ENCODE data around the gene TRPM1.
"Not testable (repeated sequence)": the region's sequence is repeated elsewhere in the genome, so short reads cannot be mapped to it uniquely, and the experiment has no call there.

Gene TRPM1

DNA sequence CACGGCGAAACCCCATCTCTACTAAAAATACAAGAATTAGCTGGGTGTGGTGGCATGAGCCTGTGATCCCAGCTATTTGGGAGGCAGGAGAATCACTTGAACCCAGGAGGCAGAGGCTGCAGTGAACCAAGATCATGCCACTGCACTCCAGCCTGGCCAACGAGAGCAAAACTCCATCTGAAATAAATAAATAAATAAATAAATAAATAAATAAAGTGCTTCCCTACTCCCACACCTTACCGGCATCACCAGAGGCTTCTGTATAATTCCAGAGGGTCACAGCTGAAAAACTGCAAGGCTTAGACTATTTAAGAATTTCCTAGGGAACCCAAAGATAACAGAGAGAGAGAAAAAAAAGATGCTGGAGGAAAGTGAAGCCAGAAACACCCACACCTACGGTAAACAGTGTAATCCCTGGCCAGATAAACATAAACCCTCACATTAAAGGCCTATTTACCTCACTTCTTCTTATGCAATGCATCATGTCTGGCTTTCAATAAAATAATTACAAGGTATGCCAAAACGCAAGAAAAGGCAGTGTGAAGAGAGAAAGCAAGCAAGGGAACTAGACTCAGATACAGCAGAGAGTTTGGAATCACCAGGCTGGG is 15.0 kb upstream of the TRPM1 start:
- no peak for DNase-seq

DNA sequence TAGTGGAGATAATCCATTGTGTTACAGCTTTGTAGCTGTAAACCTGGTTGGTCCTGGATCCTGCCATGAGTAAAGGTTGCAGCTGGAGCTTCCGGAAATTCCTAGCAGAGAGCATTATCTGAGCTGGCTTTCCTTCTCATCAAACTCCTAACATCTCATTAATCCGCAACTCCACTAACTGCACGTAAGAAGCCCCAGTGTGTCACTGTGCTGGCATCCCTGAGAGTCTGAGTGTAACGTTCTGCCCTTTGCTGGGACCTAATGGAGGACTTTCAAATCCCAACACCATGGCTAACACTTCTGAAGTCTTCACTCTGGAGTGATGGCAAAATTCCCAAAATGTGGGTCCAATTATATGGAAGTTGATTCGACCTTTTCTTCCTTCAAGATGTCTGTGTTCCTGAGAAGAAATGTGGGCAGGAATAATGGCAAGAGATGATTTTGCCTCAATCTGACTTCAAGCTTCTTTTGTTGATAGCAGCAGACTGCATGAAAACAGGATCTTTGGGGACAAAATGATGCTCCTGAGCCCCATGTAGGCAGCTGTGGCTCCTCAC is 9.6 kb upstream of the TRPM1 start:
- no peak for DNase-seq

- no peak for DNase-seq
Observed at GRCh38 chr15:31108836-31109235, 7.3 kb upstream of the TRPM1 start.

GRCh38 chr15:31106495-31107300 is 5.2 kb upstream of the TRPM1 start:
- no peak for DNase-seq

DNA sequence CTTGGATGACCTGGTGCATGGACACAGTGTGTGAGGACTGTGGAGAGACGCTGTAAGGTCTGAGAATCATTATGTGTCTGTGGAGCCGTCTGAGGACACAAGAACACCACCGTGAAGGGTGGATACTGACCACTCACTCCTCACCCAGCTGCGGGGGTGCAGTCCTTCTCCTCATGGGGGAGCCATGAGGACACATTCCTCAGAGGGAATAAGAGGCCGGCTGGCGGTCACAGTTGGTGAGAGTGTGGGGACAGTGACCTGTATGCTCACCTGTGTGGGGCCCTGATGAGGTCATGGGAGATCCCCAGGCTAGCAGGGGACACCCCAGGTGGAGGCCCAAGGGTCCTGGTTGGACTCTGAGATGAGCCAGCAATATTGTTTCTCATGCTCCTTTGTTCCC is 2.5 kb upstream of the TRPM1 start:
- no peak for DNase-seq

GRCh38 chr15:31102374-31103342 is 1.1 kb upstream of the TRPM1 start:
- DNase-seq, result no peak

- DNase-seq, result no peak
Observed at GRCh38 chr15:31102039-31102321, 455 bp upstream of the TRPM1 start.

- DNase-seq, result no peak
Observed at GRCh38 chr15:31100738-31101137, 787 bp downstream of the TRPM1 start.

- DNase-seq, result no peak
Observed at GRCh38 chr15:31098953-31099740, 2.4 kb downstream of the TRPM1 start.

GRCh38 chr15:31098491-31098917 is 3.0 kb downstream of the TRPM1 start:
- no peak for DNase-seq

DNA sequence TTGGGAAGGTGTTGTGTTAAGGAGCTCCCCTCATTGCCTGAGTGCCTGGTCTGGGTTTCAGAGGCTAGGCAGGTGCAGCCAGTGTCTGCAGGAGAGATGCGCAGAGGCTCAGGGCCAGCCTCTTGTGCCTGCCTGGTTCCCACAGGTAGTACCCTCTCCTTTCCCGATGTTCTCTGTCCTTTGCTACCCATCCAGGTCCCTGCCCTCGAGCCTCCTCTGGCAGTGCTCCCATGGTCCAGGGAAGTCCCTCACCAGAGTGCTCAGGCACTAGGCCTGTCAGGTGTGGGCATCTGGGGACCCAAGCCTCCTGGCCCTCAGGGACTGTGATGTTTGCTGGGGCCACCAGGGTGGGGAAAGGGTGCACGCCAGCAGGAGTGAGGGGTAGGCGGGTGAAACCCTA is 5.0 kb downstream of the TRPM1 start:
- no peak for DNase-seq

- no peak for DNase-seq
Observed at GRCh38 chr15:31091481-31091880, 10.0 kb downstream of the TRPM1 start.

GRCh38 chr15:31090766-31091165 is 10.8 kb downstream of the TRPM1 start:
- DNase-seq, result no peak

- no peak for DNase-seq
Observed at GRCh38 chr15:31089368-31090047, 12.0 kb downstream of the TRPM1 start.

DNA sequence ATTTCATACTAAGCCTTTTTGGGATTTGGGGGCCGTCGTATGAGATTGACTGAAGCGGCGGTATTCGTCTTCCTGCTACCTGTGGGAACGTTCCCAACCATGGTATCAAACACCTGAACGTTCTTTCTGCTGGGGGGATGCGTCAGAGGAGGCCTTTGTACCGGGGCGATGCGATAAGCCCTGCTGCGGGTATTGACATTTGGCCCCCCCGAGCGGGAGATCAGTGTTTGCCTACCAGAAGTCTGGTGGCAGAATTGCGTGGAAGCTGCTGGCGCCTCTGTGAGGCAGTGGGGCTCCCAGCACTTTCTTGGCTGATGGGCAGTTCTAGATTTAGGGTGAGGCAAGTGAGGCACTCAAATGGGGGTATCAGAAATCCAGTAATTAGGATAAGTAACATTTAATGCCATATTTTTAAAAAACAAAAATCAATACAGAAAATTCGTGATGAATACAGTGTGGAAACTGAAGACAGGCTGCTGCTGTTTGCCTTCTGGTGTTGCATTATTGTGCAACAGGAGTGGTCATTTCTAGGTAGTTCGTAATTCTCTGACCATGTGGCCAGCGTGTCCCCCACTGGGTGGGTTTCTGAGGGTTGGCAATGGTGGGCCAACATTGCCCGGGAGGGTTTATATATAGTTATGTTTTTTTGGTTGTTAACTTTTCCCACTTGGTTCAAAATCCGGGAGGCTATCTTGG is 12.7 kb downstream of the TRPM1 start:
- no peak for DNase-seq

- DNase-seq, result not testable (repeated sequence)
Observed at GRCh38 chr15:31088041-31088440, 13.5 kb downstream of the TRPM1 start.

DNA sequence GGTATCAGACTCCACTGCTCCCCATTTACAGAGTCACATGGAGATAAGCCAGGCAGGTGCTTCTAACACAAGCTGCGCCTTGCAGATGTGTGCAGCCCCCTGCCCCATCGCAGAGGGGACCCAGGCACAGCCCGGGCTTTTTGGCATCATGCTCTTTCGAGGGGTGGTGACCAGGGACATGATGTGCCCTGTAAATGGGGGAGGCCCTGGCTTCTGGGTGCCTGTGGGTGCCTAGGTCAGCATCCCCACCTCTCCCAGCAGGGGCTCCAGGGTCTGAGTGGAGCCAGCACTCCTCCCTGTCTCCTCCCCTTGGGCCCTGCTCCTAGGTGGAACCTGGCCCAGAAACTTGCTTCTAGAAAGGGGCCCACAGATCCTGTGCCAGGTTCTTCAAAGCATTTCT is 15.2 kb downstream of the TRPM1 start:
- no peak for DNase-seq

DNA sequence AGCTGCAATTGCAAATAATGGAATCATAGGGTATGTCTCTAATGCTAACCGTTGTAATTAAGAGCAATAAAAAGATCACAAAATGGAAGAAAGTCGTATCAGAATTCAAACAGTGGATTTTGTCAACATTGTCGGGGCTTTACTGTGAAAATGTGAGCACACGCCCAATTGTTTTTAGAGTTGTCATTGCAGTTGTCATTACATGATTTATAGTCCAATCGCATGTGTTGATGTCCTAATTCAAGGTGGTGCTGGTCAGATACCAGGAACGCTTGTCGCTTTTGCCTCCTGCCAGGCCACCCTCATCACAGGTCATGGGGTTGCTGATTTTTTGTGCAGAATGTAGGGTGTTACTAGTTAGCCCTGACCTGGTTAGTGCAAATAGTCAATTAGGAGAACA is 16.2 kb downstream of the TRPM1 start:
- no peak for DNase-seq

- no peak for DNase-seq
Observed at GRCh38 chr15:31084176-31084575, 17.3 kb downstream of the TRPM1 start.

- no peak for DNase-seq
Observed at GRCh38 chr15:31083370-31083780, 18.1 kb downstream of the TRPM1 start.

DNA sequence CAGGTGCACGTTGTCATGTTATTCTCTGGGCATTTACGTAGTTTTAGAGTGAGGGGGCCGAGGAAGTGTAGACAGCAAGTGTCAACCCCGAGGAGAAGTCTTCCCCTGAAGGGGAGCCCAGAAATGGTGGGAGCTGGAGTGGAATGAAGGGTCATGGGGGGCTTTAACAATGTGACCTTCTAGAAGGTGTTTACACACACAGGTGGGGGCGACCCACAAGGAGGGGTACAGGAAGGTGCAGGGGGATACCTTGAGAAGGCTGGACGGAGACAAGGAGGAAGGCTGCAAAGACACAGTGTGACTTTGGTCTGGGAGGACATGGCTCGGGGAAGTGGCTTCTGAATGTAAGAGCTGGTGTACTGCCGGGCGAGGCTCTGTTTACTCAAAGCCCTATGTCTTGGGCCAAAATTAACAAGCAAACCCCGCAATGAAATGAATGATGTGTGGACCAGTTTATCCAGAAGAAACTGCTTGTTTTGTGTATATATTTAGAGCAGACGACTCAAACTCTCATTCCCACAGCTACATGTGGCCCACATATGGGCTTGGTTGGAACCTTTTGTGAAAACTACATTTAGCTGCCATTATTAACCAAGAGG is 18.7 kb downstream of the TRPM1 start:
- no peak for DNase-seq
